CD1c-positive myeloid dendritic cell (primary cell): ENCODE data around the gene APC2.
"Not testable (repeated sequence)": the region's sequence is repeated elsewhere in the genome, so short reads cannot be mapped to it uniquely, and the experiment has no call there.

Experiments
- DNase-seq: peaks from one replicate; pipeline ENCODE4 v3.0.0-alpha.2; 2016; ENCODE audit errors: extremely low spot score

The APC2 gene

GRCh38 chr19:1430246-1430645 is 19.7 kb upstream of the APC2 start:
- DNase-seq = no peak

GRCh38 chr19:1431759-1432506 is 18.0 kb upstream of the APC2 start:
- no peak for DNase-seq

- no peak for DNase-seq
These were observed 17.4 kb upstream of the APC2 start for GRCh38 chr19:1432507-1432887.

GRCh38 chr19:1433119-1434039 is 16.5 kb upstream of the APC2 start:
- no peak for DNase-seq

- no peak for DNase-seq
These were observed 15.9 kb upstream of the APC2 start for GRCh38 chr19:1434040-1434366.

GRCh38 chr19:1434577-1435060 is 15.3 kb upstream of the APC2 start:
- no peak for DNase-seq

GRCh38 chr19:1435378-1435989 is 14.4 kb upstream of the APC2 start:
- peak; percentile 34 for DNase-seq

- no peak for DNase-seq
These were observed 12.3 kb upstream of the APC2 start for GRCh38 chr19:1437609-1438008.

- DNase-seq = peak; percentile 99
These were observed 11.6 kb upstream of the APC2 start, which contains the start of gene RPS15 for GRCh38 chr19:1438035-1438932. TSS of gene RPS15 (plus strand) at chr19:1438396. CDS start at chr19:1438426, 30 bp downstream.

GRCh38 chr19:1438933-1439354 is 11.0 kb upstream of the APC2 start:
- DNase-seq = no peak

- DNase-seq = not testable (repeated sequence)
These were observed 10.2 kb upstream of the APC2 start for GRCh38 chr19:1439525-1440417.

GRCh38 chr19:1440418-1440801 is 9.5 kb upstream of the APC2 start:
- DNase-seq = no peak

- DNase-seq = no peak
These were observed 8.9 kb upstream of the APC2 start for GRCh38 chr19:1441022-1441426.

GRCh38 chr19:1441677-1442438 is 8.1 kb upstream of the APC2 start:
- no peak for DNase-seq

- peak; percentile 84 for DNase-seq
These were observed 4.6 kb upstream of the APC2 start for GRCh38 chr19:1445185-1445931.

GRCh38 chr19:1445932-1446712 is 3.8 kb upstream of the APC2 start:
- DNase-seq = no peak

GRCh38 chr19:1446713-1447481 is 3.0 kb upstream of the APC2 start:
- DNase-seq = peak; percentile 21
